Right atrium auricular region (tissue), 2 donors: ENCODE measurements around the gene MCC. TPM values are rescaled to one million over a fixed set of nuclear protein-coding genes. Genes with fewer than 3 reads are reported as not detected.

ENCODE experiments used
- DNase-seq: peaks from one replicate; pipeline ENCODE4 v3.0.0-alpha.2; 2019; ENCODE audit warnings: low spot score
- H3K27ac ChIP-seq, 2 donors: fragments of 200-600 bp; sonication (generic); 1 replicate in 1 of 2; 2 replicates in 1 of 2; pipeline ENCODE4 v1.5.1; 2016 to 2019
- H3K27me3 ChIP-seq, 2 donors: fragments of 200-600 bp; sonication (generic); one replicate each; pipeline versions ENCODE4 v1.5.1 to v1.6.0; 2017 to 2019
- H3K36me3 ChIP-seq: fragments of 200-600 bp; sonication (generic); one replicate; pipeline ENCODE4 v1.5.1; 2016
- H3K4me1 ChIP-seq, 2 donors: fragments of 200-600 bp; sonication (generic); one replicate each; pipeline versions ENCODE4 v1.5.1 to v1.6.0; 2017 to 2019
- H3K4me3 ChIP-seq, 2 donors: fragments of 200-600 bp; sonication (generic); 1 replicate in 1 of 2; 2 replicates in 1 of 2; pipeline ENCODE4 v1.5.1; 2017 to 2019; ENCODE audit warnings: mild to moderate bottlenecking in 1 of 2, moderate library complexity in 1 of 2
- H3K9me3 ChIP-seq, 2 donors: fragments of 200-600 bp; sonication (generic); one replicate each; pipeline ENCODE4 v1.5.1; 2019
- CTCF ChIP-seq, 2 donors: fragments of 200-600 bp; sonication (generic); IDR thresholded peaks; one replicate each; pipeline ENCODE4 v1.5.1; 2019; ENCODE audit warnings: antibody characterized with exemption in 2 of 2
- total RNA-seq, 2 donors: library from RNA; depleted of rRNA; stranded (reverse); fragments of >200 nt; gene quantifications; one replicate each; pipeline ENCODE4 v1.1.0, GENCODE V29; 2016

MCC gene
- total RNA-seq, 2 donors from 2014 or later, result 28.8 to 31.7 TPM

- Histone ChIP-seq H3K27ac (no peak overlapping the region), H3K36me3 (no peaks in the 10 kb centered on the region), H3K27me3 (no peaks in the 10 kb centered on the region), H3K9me3 (no peaks in the 10 kb centered on the region), H3K4me1 (peaks cover 0 to 37% of the 10 kb centered on the region in 2 donors), H3K4me3 (no peak overlapping the region)
- no peak for TF ChIP-seq CTCF (IDR thresholded peaks at IDR 0.05)
- no peak for DNase-seq
Measured at GRCh38 chr5:113171520-113171919, 316.7 kb downstream of the MCC start.

GRCh38 chr5:113170707-113171106 is 317.5 kb downstream of the MCC start:
- DNase-seq, result no peak
- no peak for TF ChIP-seq CTCF (IDR thresholded peaks at IDR 0.05)
- no peaks in the 10 kb centered on the region for H3K36me3 ChIP-seq
- H3K4me1 ChIP-seq, result peaks cover 0 to 38% of the 10 kb centered on the region in 2 donors
- no peak overlapping the region for H3K27ac ChIP-seq
- H3K27me3 ChIP-seq, result no peaks in the 10 kb centered on the region
- H3K9me3 ChIP-seq, result no peaks in the 10 kb centered on the region
- no peak overlapping the region for H3K4me3 ChIP-seq

- TF ChIP-seq CTCF (IDR thresholded peaks at IDR 0.05), result no peak
- peaks cover 0 to 48% of the 10 kb centered on the region in 2 donors for H3K4me1 ChIP-seq
Measured at GRCh38 chr5:113169720-113170119, 318.5 kb downstream of the MCC start.

GRCh38 chr5:113167985-113168384 is 320.3 kb downstream of the MCC start:
- Histone ChIP-seq H3K27me3 (no peaks in the 10 kb centered on the region), H3K9me3 (no peaks in the 10 kb centered on the region), H3K27ac (no peak overlapping the region), H3K4me3 (no peak overlapping the region), H3K36me3 (no peaks in the 10 kb centered on the region), H3K4me1 (peaks cover 0 to 64% of the 10 kb centered on the region in 2 donors)
- TF ChIP-seq CTCF (IDR thresholded peaks at IDR 0.05), result no peak
- DNase-seq, result no peak

More at GRCh38 chr5:113169720-113170119, 318.5 kb downstream of the MCC start:
- Histone ChIP-seq H3K9me3 (no peaks in the 10 kb centered on the region), H3K36me3 (no peaks in the 10 kb centered on the region), H3K4me3 (no peak overlapping the region), H3K27ac (no peak overlapping the region), H3K27me3 (no peaks in the 10 kb centered on the region)
- DNase-seq, result no peak

GRCh38 chr5:113166852-113167366 is 321.3 kb downstream of the MCC start:
- H3K4me3 ChIP-seq, result no peak overlapping the region
- H3K9me3 ChIP-seq, result no peaks in the 10 kb centered on the region
- DNase-seq, result no peak
- H3K4me1 ChIP-seq, result peaks cover 0 to 74% of the 10 kb centered on the region in 2 donors
- H3K27ac ChIP-seq, result no peak overlapping the region
- no peaks in the 10 kb centered on the region for H3K36me3 ChIP-seq
- no peak for TF ChIP-seq CTCF (IDR thresholded peaks at IDR 0.05)
- no peaks in the 10 kb centered on the region for H3K27me3 ChIP-seq

GRCh38 chr5:113166261-113166660 is 322.0 kb downstream of the MCC start:
- no peak overlapping the region for H3K4me3 ChIP-seq
- no peak for TF ChIP-seq CTCF (IDR thresholded peaks at IDR 0.05)
- no peaks in the 10 kb centered on the region for H3K27me3 ChIP-seq
- H3K9me3 ChIP-seq, result no peaks in the 10 kb centered on the region
- no peak for DNase-seq
- H3K27ac ChIP-seq, result no peak overlapping the region
- no peaks in the 10 kb centered on the region for H3K36me3 ChIP-seq
- peaks cover 0 to 75% of the 10 kb centered on the region in 2 donors for H3K4me1 ChIP-seq
